Stimulated activated naive CD8-positive, alpha-beta T cell treated with anti-CD3 and anti-CD28 coated beads, Interleukin-15, Interleukin-2, amounts not matched to agents 100 ng/mL and 50 ng/mL, for 24 hours (primary cell): ENCODE data around the gene GGN.
"Not testable (repeated sequence)": the region's sequence is repeated elsewhere in the genome, so short reads cannot be mapped to it uniquely, and the experiment has no call there.

Experiments used
- H3K27ac Mint-ChIP-seq: one replicate; pipeline ENCODE4 v1.8.0; 2021; ENCODE audit warnings: mild to moderate bottlenecking, mixed read lengths
- H3K27me3 Mint-ChIP-seq: one replicate; pipeline ENCODE4 v1.8.0; 2021; ENCODE audit warnings: mixed read lengths
- H3K36me3 Mint-ChIP-seq: one replicate; pipeline ENCODE4 v1.8.0; 2021; ENCODE audit warnings: low read depth, mixed read lengths
- H3K4me1 Mint-ChIP-seq: one replicate; pipeline ENCODE4 v1.8.0; 2021; ENCODE audit warnings: low read depth, mixed read lengths
- H3K4me3 Mint-ChIP-seq: one replicate; pipeline ENCODE4 v1.8.0; 2021; ENCODE audit warnings: mild to moderate bottlenecking, mixed read lengths
- H3K9me3 Mint-ChIP-seq: one replicate; pipeline ENCODE4 v1.8.0; 2021; ENCODE audit warnings: mixed read lengths

Gene GGN

DNA sequence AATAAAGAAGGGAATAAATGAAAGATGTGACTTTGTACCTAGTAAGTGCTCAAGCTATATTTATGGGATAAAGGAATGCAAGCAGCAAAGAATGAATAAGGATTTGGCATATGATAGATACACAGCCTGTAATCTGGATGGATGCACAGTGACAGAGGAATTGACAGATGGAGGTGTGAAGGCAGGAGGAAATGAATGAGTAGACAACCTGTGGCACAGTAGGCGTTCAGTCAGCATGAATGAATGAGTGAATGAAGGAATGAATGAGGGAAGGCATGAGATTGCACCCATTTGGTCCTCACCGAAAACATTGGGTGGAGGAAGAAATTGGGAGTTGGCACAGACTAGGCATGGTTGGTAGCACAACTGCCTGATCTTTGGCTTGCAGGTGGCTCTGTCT lies 18.2 kb downstream of the GGN start:
- Mint-ChIP-seq H3K36me3 (peaks cover under 1% of the 10 kb centered on the region), H3K4me3 (no peak overlapping the region), H3K27me3 (peaks cover 11% of the 10 kb centered on the region), H3K27ac (no peak overlapping the region), H3K9me3 (no peaks in the 10 kb centered on the region), H3K4me1 (peaks cover 5% of the 10 kb centered on the region)

DNA sequence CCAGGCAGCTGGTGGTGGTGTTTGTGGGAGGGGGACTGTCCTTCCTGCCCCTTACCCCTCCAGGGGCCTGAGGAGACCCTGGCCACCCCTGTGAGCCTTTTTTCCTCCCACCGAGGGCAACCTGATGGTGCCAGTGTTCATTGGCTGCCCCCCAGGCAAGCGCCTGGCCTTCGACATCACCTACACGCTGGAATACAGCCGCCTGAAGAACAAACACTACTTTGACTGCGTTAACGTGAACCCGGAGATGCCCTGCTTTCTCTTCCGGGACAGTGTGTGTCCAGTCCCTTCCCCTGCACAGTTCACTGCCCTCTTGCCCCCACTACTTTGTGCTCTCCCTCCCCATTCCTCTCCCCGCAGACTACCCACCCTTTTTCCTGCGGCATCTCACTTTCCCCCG lies 20.8 kb downstream of the GGN start:
- Mint-ChIP-seq H3K4me1 (peaks cover 9% of the 10 kb centered on the region), H3K27ac (no peak overlapping the region), H3K36me3 (no peaks in the 10 kb centered on the region), H3K4me3 (no peak overlapping the region), H3K9me3 (no peaks in the 10 kb centered on the region), H3K27me3 (peaks cover 14% of the 10 kb centered on the region)

DNA sequence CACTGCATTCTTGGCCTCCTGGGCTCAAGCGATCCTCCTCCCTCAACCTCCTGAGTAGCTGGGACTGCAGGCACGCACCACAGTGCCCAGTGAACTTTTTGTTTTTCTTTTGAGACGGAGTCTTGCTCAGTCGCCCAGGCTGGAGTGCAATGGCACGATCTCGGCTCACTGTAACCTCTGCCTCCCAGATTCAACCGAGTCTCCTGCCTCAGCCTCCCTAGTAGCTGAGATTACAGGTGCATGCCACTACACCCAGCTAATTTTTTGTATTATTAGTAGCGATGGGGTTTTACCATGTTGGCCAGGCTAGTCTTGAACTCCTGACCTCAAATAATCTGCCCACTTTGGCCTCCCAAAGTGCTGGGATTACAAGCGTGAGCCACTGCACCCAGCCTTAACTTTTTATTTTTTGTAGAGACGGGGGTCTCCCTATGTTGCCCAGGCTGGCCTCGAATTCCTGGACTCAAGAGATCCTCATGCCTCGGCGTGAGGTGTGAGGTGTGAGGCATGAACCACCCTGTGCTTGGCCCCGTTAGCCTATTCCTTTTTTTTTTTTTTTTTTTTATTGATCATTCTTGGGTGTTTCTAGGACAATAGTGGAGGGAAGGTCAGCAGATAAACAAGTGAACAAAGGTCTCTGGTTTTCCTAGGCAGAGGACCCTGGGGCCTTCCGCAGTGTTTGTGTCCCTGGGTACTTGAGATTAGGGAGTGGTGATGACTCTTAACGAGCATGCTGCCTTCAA lies 24.7 kb downstream of the GGN start:
- not testable (repeated sequence) for H3K36me3 Mint-ChIP-seq, H3K9me3 Mint-ChIP-seq, H3K27ac Mint-ChIP-seq
- Mint-ChIP-seq H3K27me3 (peaks cover 25% of the 10 kb centered on the region), H3K4me3 (peak overlapping the region; percentile 82), H3K4me1 (peaks cover 18% of the 10 kb centered on the region)

DNA sequence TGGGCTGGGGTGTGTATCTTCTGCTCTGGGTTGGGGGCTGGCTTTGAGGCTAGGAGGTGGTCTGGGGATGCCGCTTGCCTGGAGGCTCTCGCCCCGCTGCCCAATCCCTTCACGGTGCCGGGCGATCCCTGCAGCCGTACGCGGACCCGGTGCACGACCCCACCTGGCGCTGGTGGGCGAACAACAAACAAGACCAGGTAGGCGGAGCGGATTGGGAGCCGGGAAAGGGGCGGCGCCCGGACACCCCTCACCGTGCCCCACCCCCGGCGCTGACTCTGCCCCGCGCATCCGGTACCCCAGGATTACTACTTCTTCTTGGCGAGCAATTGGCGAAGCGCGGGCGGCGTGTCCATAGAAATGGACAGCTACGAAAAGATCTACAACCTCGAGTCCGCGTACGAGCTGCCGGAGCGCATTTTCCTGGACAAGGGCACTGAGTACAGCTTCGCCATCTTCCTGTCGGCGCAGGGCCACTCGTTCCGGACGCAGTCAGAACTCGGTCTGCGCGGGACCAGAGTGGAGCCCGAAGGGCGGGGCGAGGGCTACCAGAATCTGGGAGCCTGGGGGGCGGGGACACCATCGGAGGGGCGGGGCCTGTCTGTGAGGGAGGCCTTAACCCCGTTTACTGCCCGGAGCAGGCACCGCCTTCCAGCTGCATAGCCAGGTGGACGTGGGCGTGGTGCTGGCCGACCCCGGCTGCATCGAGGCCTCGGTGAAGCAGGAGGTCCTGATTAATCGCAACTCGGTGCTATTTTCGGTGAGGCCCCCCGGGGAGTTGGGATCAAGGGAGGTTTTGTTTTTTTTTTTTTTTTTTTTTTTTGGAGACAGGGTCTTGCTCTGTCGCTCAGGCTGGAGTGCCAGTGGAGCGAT lies 25.5 kb downstream of the GGN start:
- no peaks in the 10 kb centered on the region for H3K9me3 Mint-ChIP-seq
- peaks cover 18% of the 10 kb centered on the region for H3K4me1 Mint-ChIP-seq
- H3K27me3 Mint-ChIP-seq, result peaks cover 25% of the 10 kb centered on the region
- H3K27ac Mint-ChIP-seq, result no peak overlapping the region
- H3K4me3 Mint-ChIP-seq, result peak overlapping the region; percentile 82
- H3K36me3 Mint-ChIP-seq, result no peaks in the 10 kb centered on the region

DNA sequence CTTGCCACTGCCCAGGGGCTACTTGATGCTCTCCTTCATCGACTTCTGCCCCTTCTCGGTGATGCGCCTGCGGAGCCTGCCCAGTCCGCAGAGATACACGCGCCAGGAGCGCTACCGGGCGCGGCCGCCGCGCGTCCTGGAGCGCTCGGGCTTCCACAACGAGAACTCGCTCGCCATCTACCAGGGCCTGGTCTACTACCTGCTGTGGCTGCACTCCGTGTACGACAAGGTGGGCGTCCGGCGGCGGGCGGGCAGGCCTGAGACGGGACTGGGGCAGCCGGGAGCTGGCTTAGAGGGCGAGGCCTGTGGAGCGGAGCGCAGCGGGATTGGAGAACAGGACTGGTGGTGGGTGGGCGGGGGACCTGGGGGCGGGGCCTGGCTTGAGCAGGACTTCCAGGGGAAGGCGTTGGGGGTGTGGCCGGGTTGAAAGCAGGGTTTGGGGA lies 26.2 kb downstream of the GGN start:
- H3K4me1 Mint-ChIP-seq, result peaks cover 18% of the 10 kb centered on the region
- no peak overlapping the region for H3K27ac Mint-ChIP-seq
- peaks cover 25% of the 10 kb centered on the region for H3K27me3 Mint-ChIP-seq
- H3K36me3 Mint-ChIP-seq, result no peaks in the 10 kb centered on the region
- peak overlapping the region; percentile 82 for H3K4me3 Mint-ChIP-seq
- no peaks in the 10 kb centered on the region for H3K9me3 Mint-ChIP-seq

DNA sequence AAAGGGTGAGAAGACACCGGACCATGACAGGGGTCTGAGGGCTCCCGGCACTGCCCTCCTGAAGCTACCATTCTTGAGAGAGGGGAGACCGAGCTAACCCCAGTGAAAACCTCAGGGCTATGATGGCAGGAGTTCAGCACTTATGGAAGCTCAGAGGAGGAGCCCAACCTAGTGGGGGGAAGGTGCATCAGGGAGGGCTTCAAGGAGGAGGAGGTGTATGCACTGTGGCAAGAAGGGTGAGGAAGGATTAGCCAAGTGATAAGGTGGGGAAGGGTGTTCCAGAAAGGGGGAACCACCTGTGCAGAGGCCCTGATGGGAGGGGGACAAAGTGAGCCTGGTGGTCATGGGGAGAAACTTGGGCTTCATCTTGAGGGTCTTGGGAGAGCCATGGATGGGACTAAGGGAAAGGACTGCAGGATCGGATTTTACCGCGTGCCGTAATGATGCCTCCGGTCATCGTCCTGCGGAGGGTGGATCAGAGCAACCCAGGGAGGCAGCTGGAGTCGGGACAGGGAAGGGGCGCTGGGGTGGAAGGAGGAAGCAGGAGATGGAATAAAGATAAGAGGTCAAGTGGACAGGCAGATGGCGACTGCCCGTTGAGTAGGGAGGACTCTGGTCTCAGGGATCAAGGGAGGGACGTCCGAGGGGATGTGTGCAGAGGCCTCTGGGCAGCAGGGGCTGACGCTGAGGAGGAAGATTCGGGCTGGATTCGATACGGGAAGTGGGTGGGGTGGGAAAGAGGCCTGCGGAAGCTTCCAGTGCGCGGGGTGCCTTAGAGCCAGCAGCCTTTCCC lies 26.8 kb downstream of the GGN start:
- Mint-ChIP-seq H3K36me3 (no peaks in the 10 kb centered on the region), H3K4me1 (peaks cover 18% of the 10 kb centered on the region), H3K27ac (no peak overlapping the region), H3K4me3 (peak overlapping the region; percentile 82), H3K9me3 (no peaks in the 10 kb centered on the region), H3K27me3 (peaks cover 24% of the 10 kb centered on the region)

DNA sequence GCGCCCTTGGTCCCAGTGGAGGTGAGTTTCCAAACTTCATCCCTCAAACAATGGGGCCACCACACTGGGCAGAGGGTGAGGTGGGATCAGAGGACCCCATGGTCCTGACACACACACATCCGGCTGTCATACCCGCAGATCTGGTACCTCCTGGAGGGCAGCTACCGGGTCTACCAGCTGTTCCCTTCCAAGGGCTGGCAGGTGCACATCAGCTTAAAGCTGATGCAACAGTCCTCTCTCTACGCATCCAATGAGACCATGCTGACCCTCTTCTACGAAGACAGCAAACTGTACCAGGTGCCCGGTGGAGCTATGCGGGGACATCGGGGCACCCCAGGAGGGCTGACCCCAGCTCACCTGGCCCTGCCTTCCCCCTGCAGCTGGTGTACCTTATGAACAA lies 27.5 kb downstream of the GGN start:
- Mint-ChIP-seq H3K9me3 (no peaks in the 10 kb centered on the region), H3K4me1 (peaks cover 18% of the 10 kb centered on the region), H3K27ac (no peak overlapping the region), H3K4me3 (no peak overlapping the region), H3K36me3 (no peaks in the 10 kb centered on the region), H3K27me3 (peaks cover 24% of the 10 kb centered on the region)

DNA sequence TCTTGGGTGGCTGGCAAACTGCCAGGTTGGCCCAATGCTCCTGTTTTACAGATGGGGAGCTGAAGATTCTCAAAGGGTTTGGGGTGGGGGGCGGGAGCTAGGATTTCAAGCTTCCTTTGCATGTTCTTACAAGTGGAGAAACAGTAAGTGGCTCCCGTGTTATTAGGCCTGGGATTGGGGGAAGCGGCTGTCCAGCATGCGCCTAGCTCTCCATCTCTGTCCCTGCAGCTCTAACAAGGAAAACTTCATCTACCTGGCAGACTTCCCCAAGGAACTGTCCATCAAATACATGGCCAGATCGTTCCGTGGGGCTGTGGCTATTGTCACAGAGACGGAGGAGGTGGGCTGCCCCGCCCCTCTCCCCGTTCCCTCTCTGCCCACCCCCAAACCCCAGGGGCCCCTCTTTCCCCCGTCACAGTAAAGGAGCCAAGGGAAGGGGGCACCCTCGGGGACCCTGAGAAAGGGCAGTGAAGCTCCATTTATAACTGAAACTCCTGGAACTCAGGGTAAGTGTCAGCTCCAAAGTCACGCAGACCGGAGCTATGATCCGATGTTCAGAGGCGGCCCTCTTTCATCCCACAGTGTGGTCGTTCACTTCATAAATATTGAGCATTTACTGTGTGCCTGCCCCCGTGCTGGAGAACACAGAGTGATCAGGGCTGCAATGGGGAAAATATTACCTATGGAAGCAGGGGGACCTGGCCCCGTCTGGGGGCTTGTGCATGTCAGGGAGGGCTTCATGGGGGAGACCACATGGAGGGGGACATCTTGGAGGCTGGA lies 28.4 kb downstream of the GGN start:
- H3K4me3 Mint-ChIP-seq, result no peak overlapping the region
- H3K36me3 Mint-ChIP-seq, result no peaks in the 10 kb centered on the region
- H3K4me1 Mint-ChIP-seq, result peaks cover 18% of the 10 kb centered on the region
- no peak overlapping the region for H3K27ac Mint-ChIP-seq
- no peaks in the 10 kb centered on the region for H3K9me3 Mint-ChIP-seq
- peaks cover 24% of the 10 kb centered on the region for H3K27me3 Mint-ChIP-seq

DNA sequence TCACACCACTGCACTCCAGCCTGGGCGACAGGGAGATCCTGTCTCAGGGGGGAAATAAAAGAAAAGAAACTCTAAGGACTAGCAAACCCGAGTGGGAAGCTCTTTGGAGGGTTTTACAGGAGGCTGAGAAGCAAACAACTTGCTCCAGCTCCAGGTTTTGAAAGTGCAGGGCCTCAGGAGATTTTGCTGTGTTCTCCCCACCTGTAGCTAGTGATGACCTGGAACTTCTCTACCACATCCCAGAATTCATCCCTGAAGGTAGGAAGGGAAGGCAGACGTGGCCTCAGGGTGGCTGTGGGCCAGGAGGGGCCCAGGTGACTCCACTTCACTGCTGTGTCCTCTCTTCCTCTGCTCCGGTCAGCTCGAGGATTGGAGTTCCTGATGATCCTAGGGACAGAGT lies 29.8 kb downstream of the GGN start:
- Mint-ChIP-seq H3K4me1 (peaks cover 14% of the 10 kb centered on the region), H3K4me3 (no peak overlapping the region), H3K27me3 (peaks cover 21% of the 10 kb centered on the region), H3K27ac (no peak overlapping the region), H3K9me3 (no peaks in the 10 kb centered on the region), H3K36me3 (no peaks in the 10 kb centered on the region)

DNA sequence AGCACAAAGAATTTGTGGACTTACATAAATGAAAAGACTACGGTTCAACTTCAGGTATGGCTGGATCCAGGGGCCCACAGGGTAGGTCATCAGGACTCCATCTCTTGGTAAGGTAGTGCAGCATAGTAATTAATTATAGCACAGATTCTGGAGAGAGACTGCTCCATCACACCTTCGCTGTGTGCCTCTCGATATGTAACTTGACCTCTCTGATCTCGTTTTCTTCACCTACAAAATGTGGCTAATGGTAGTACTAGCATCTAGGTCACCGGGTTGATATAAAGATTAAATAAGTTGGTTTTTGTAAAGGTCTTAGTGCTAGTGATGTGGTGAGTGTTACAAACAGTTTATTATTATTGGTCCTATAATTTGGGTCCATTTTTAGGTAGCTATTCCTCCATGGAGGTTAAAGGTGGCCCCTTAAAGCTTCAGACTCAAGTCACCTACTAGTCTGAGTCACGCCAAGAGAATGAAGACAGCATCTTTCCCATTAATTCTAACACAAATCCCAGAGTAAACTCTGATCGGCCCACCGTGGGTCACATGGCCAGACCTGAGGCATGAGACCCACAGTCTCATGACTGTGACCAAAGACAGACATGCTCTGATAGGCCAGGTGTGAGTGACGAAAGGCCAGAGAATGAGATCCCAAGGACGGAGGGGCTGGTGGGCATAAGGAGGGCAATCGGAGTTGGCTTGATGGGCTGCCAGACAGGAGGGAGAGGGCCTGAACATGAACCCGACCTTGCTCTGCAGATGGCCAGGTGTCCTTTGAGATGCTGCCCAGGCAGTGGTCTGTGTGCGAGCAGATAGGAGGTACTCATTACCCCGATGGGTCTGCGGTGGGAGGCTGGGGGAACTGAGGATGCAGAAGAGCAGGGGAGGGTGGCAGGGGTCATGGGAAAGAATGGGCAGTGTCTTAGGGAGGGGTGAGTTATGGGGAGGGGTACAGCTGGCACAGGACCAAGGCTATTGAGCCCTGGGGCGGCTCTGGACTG lies 31.8 kb downstream of the GGN start:
- Mint-ChIP-seq H3K4me1 (peaks cover 6% of the 10 kb centered on the region), H3K27me3 (peaks cover 16% of the 10 kb centered on the region), H3K9me3 (no peaks in the 10 kb centered on the region), H3K36me3 (no peaks in the 10 kb centered on the region), H3K27ac (no peak overlapping the region), H3K4me3 (no peak overlapping the region)

DNA sequence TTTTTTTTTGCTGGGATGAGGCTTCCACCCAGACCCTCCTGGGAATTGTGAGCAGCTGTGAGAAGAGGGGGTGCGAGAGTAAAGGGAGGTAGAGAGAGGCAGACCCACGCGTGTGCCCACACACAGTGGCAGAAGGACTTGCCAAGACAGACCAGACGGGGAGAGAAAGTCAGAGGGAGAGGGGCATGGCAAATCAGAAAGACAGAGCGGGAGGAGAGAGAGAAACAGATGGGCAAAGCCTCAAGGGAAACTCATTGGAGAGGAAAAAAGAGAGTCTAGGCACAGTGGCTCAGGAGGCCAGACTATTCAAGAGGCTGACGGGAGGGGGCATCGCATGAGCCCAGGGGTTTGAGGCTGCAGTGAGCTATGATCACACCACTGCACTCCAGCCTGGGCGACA lies 35.2 kb downstream of the GGN start:
- Mint-ChIP-seq H3K4me3 (no peak overlapping the region), H3K4me1 (no peaks in the 10 kb centered on the region), H3K36me3 (no peaks in the 10 kb centered on the region), H3K9me3 (no peaks in the 10 kb centered on the region), H3K27ac (no peak overlapping the region), H3K27me3 (peaks cover 3% of the 10 kb centered on the region)

DNA sequence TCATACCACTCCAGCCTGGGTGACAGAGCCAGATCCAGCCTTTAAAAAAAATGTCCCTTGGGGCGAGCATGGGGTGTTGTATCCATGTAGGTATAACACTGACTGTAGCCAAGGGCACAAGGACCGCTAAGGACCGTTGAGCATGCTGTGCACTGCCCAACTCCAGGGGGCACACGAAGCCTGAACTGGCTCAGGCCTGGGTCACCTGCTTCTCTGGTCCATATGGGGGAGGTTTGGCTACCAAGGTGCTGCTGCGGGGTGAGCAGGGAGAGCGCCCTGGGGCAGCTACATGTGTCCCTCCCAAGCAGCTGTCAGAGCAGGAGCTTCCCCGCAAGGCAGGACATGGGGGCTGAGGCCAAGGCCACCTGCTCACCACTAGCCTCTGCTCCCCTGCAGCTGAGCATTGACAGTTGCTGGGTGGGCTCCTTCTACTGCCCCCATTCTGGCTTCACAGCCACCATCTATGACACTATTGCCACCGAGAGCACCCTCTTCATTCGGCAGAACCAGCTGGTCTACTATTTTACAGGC lies 35.9 kb downstream of the GGN start:
- Mint-ChIP-seq H3K27me3 (peaks cover 3% of the 10 kb centered on the region), H3K4me1 (no peaks in the 10 kb centered on the region), H3K9me3 (no peaks in the 10 kb centered on the region), H3K36me3 (no peaks in the 10 kb centered on the region), H3K27ac (no peak overlapping the region), H3K4me3 (no peak overlapping the region)

DNA sequence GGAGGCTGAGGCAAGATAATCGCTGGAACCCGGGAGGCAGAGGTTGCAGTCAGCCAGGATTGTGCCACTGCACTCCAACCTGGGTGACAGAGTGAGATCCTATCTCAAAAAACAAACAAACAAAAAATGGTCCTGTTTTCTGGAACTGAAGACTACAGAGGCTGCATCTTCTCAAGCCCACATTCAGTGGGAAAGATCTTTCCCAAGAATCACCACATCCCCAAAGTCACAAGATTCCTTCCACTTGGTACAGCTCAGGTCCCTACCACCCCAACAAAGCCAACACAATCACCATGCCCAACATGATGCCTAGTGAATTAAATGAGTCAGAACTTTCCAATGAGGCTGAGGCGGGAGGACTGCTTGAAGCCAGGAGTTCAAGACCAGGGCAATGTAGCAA lies 37.0 kb downstream of the GGN start:
- no peaks in the 10 kb centered on the region for H3K4me1 Mint-ChIP-seq
- no peak overlapping the region for H3K27ac Mint-ChIP-seq
- no peaks in the 10 kb centered on the region for H3K27me3 Mint-ChIP-seq
- no peaks in the 10 kb centered on the region for H3K9me3 Mint-ChIP-seq
- no peaks in the 10 kb centered on the region for H3K36me3 Mint-ChIP-seq
- H3K4me3 Mint-ChIP-seq, result no peak overlapping the region
